Esophagus squamous epithelium (tissue), 4 donors: Measurements from ENCODE around the gene HDAC3.

Experiments used
- CTCF ChIP-seq, 6 experiments: fragments of 450-650 bp in 4 of 6; fragments of 200-600 bp in 2 of 6; sonication (generic) in 2 of 6; IDR thresholded peaks; one replicate each; pipeline ENCODE4 v1.5.1; 2016 to 2019; ENCODE audit warnings: antibody characterized with exemption in 6 of 6, mild to moderate bottlenecking in 4 of 6, moderate library complexity in 4 of 6
- POLR2A ChIP-seq, 4 donors: fragments of 450-650 bp; IDR thresholded peaks; one replicate each; pipeline ENCODE4 v1.6.1; 2017; ENCODE audit warnings: antibody characterized with exemption in 4 of 4, mild to moderate bottlenecking in 4 of 4, moderate library complexity in 3 of 4

GRCh38 chr5:141617682-141618029 lies 19.0 kb downstream of the HDAC3 start:
- TF ChIP-seq CTCF (IDR thresholded peaks at IDR 0.05) (no peak), POLR2A (IDR thresholded peaks at IDR 0.05) (no peak)
